Measurements from ENCODE around the gene DEPDC5.

DNA sequence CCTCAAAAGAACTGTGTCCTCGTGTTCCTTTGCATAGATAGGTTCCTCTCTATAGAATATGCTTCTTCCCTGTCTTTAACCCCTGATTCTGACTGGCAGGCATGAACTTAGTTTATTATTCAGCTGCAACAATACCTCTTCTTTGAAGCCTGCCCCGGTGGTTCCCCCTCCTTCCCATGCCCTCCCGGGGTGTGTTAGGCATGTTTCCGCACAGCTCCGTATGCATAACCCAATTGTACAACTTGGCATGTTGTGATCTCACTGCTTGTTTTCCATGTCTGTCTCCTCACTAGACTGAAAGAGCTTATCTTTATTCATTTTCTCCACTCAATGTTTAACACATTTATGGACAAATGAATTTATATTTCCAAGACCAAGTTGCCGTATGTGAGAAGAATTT lies 72.6 kb downstream of the DEPDC5 start:
- TF ChIP-seq EZH2phosphoT487 (IDR thresholded peaks at IDR 0.05; ENCODE audit: insufficient read depth, low read depth) = no peak
- TF ChIP-seq EZH2 (IDR thresholded peaks at IDR 0.05; ENCODE audit: insufficient read depth, poor library complexity, severe bottlenecking) = no peak

Data from GM23248 (cell line).